ENCODE results near the gene ARRDC5.

DNA sequence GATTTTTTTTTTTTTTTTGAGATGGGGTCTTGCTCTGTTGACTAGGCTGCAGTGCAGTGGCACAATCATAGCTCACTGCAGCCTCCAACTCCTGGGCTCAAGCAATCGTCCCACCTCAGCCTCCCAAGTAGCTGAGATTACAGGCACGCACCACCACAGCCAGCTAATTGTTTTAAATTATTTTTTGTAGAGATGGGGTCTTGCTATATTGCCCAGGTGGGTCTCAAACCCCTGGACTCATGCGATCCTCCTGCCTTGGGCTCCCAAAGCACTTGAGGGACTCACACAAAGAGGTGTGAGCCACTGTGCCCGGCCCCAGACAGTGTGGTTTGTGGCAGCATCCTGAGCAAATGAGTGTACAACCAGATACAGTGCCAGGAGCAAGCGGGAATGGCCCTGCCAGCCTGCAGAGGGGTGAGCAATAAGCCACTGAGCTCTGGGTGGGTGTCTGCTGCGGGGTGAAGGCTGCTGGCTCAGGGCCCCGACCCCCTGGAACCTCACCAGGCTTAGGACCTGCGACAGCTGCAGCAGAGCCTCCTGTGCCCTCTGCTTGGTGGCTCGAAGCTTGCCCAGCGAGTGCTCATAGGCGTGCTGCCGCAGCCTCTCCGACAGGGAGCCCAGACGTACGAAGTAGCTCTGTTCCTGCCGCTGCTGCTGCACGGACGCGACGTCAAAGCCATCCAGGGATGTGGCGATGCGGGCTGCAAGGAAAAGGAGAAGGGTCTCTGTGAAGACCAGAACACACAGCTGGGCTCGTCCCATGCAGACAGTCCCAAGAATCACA is 55.3 kb downstream of the ARRDC5 start:
- TF ChIP-seq POLR2A (IDR thresholded peaks at IDR 0.05; ENCODE audit: low read length), result no peak
- TF ChIP-seq GATA1 (IDR thresholded peaks at IDR 0.05; ENCODE audit: low read depth, low read length), result no peak

Data from erythroblast (primary cell).